Upper lobe of left lung (tissue), 4 donors: ENCODE results near the gene EXPH5.

Experiments used
- CTCF ChIP-seq, 6 experiments: fragments of 450-650 bp in 4 of 6; fragments of 200-600 bp in 2 of 6; sonication (generic) in 2 of 6; IDR thresholded peaks; one replicate each; pipeline ENCODE4 v1.5.1; 2016 to 2019; ENCODE audit warnings: antibody characterized with exemption in 6 of 6
- EP300 ChIP-seq, 4 donors: sonication (generic); formaldehyde crosslinking; IDR thresholded peaks; one replicate each; pipeline ENCODE4 v1.5.1; 2017; ENCODE audit warnings: antibody characterized with exemption in 4 of 4, control low read depth in 2 of 4

GRCh38 chr11:108522318-108522717 lies 71.2 kb downstream of the EXPH5 start:
- TF ChIP-seq EP300 (IDR thresholded peaks at IDR 0.05) (no peak), CTCF (IDR thresholded peaks at IDR 0.05) (no peak)
